ENCODE results near the gene SMG6.

The SMG6 gene

GRCh38 chr17:2023256-2023655 lies 280.3 kb downstream of the SMG6 start:
- Histone ChIP-seq H3K36me3 (ENCODE audit: control insufficient read depth, insufficient read depth, low read length) (no peaks in the 10 kb centered on the region), H3K27me3 (replicated peaks; ENCODE audit: control insufficient read depth, insufficient read depth, low read length) (peaks cover 2% of the 10 kb centered on the region), H3K4me3 (replicated peaks; ENCODE audit: low read depth, low read length) (no peak overlapping the region)
- DNase-seq (ENCODE audit: extremely low read depth, insufficient read length) = no peak
- TF ChIP-seq, protein P1, sequence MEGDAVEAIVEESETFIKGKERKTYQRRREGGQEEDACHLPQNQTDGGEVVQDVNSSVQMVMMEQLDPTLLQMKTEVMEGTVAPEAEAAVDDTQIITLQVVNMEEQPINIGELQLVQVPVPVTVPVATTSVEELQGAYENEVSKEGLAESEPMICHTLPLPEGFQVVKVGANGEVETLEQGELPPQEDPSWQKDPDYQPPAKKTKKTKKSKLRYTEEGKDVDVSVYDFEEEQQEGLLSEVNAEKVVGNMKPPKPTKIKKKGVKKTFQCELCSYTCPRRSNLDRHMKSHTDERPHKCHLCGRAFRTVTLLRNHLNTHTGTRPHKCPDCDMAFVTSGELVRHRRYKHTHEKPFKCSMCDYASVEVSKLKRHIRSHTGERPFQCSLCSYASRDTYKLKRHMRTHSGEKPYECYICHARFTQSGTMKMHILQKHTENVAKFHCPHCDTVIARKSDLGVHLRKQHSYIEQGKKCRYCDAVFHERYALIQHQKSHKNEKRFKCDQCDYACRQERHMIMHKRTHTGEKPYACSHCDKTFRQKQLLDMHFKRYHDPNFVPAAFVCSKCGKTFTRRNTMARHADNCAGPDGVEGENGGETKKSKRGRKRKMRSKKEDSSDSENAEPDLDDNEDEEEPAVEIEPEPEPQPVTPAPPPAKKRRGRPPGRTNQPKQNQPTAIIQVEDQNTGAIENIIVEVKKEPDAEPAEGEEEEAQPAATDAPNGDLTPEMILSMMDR (IDR thresholded peaks at IDR 0.05; ENCODE audit: insufficient read depth, low read length, poor library complexity, severe bottlenecking) = no peak

DNA sequence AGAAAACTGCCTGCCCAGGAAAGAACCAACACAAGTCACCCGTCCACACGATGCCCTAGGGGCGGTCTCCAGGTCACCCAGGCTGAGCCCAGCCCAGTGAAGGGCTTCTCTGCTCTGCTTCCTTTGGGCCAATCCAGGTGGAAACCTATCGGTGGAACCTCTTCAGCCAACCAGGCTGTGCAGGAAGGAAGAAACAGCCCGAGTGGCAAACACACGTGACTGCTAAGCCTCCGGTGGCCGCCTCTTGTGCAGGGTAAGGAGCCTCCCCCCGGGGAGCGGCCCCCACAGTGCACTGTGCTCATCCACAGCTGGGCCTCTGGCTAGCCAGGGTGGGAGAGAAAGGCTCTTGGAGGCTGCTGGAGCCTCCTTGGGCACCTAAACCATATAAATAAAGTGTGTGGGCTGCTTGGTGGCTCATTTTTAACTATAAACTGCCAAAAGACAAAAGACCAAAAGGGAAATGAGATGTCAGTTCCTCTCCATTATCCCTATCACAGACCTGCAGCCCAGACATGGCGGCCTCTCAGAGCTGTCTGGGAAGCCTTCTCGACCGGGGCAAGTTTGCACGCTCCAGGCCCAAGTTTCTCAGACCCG lies 280.8 kb downstream of the SMG6 start:
- H3K4me3 ChIP-seq (replicated peaks; ENCODE audit: low read depth, low read length) = no peak overlapping the region
- DNase-seq (ENCODE audit: extremely low read depth, insufficient read length) = no peak
- H3K36me3 ChIP-seq (ENCODE audit: control insufficient read depth, insufficient read depth, low read length) = no peaks in the 10 kb centered on the region
- TF ChIP-seq, protein P1 (IDR thresholded peaks at IDR 0.05; ENCODE audit: insufficient read depth, low read length, poor library complexity, severe bottlenecking) = no peak
- H3K27me3 ChIP-seq (replicated peaks; ENCODE audit: control insufficient read depth, insufficient read depth, low read length) = peaks cover 2% of the 10 kb centered on the region

DNA sequence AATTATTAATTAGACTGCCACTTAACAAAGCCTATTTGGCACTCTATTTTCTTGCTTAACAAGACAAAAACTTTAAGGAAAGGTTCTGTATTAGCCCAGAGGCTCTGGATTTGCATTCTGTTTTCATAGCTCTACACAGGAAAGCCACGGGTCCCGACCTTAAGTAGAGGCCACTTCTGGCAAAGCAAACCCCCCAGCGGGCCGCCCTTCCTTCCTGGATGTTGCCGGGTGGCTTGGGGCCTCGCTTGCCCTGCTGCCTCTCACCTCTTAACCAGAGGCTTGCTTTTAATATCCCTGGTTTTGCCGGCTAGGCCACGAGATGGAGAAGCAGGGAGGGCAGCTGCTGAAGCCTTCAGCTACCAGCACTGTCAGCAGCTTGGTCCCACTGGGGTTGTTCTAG lies 282.9 kb downstream of the SMG6 start:
- H3K4me3 ChIP-seq (replicated peaks; ENCODE audit: low read depth, low read length) = no peak overlapping the region
- H3K27me3 ChIP-seq (replicated peaks; ENCODE audit: control insufficient read depth, insufficient read depth, low read length) = no peaks in the 10 kb centered on the region; the same call in 1 of the 2 replicates
- no peak for DNase-seq (ENCODE audit: extremely low read depth, insufficient read length)
- TF ChIP-seq, protein P1 (IDR thresholded peaks at IDR 0.05; ENCODE audit: insufficient read depth, low read length, poor library complexity, severe bottlenecking) = no peak
- no peaks in the 10 kb centered on the region for H3K36me3 ChIP-seq (ENCODE audit: control insufficient read depth, insufficient read depth, low read length)

- TF ChIP-seq, protein P1 (IDR thresholded peaks at IDR 0.05; ENCODE audit: insufficient read depth, low read length, poor library complexity, severe bottlenecking) = no peak
- no peak for DNase-seq (ENCODE audit: extremely low read depth, insufficient read length)
- H3K4me3 ChIP-seq (replicated peaks; ENCODE audit: low read depth, low read length) = no peak overlapping the region
- no peaks in the 10 kb centered on the region for H3K36me3 ChIP-seq (ENCODE audit: control insufficient read depth, insufficient read depth, low read length)
- no peaks in the 10 kb centered on the region; the same call in 1 of the 2 replicates for H3K27me3 ChIP-seq (replicated peaks; ENCODE audit: control insufficient read depth, insufficient read depth, low read length)
Measured at GRCh38 chr17:2019723-2020122, 283.9 kb downstream of the SMG6 start.

DNA sequence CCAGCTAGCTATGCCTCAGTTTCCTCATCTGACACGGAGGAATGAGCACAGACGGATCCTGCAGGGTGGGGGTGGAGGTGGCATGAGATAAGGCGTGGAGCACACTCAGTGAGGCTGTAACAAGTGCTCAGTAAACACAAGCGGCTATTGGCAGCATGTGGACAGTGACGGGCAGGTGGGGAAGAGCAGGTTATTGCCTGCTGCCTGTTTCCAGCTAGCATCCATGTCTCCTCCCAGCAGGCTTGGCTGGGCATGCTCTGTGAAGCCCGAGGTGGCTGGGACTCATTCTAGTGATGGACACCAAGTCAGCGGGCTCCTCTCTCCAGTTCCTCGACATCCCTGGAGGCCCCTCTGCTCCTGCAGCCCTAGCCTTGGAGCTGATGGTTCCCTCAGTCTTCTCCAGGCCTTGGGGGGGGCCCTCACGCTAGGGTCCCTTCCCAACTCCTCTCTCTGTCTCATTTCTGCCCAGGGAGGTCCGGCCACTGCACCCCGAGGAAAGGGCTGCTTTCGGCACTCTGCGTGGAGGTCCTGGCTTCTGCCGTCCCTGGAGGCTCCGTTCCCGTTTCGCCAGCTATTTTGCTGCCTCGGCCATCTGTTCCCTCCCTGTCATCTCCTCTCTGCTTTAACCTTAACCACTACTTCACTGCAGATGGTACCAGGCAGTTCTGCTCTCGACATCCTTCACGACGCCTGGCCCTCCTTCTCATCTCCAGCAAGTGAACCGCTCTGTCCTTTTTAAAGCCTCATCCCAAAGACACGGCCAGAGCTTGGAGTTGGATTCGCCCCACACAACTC lies 284.7 kb downstream of the SMG6 start:
- Histone ChIP-seq H3K4me3 (replicated peaks; ENCODE audit: low read depth, low read length) (no peak overlapping the region), H3K27me3 (replicated peaks; ENCODE audit: control insufficient read depth, insufficient read depth, low read length) (no peaks in the 10 kb centered on the region; the same call in 1 of the 2 replicates), H3K36me3 (ENCODE audit: control insufficient read depth, insufficient read depth, low read length) (no peaks in the 10 kb centered on the region)
- TF ChIP-seq, protein P1 (IDR thresholded peaks at IDR 0.05; ENCODE audit: insufficient read depth, low read length, poor library complexity, severe bottlenecking) = no peak
- no peak for DNase-seq (ENCODE audit: extremely low read depth, insufficient read length)
